Epithelial cell of alveolus of lung (primary cell): ENCODE data around the gene DOP1B. TPM values are rescaled to one million over a fixed set of nuclear protein-coding genes. Genes with fewer than 3 reads are reported as not detected.

Experiments used
- total RNA-seq: library from RNA; depleted of rRNA; stranded (reverse); fragments of >200 nt; gene quantifications from 2 replicates; pipeline ENCODE4 v1.2.1, GENCODE V29; 2015

The DOP1B gene
- 0.80 and 6.6 TPM in 2 replicates for total RNA-seq

GRCh38 chr21:36156815-36157670, at the start of gene DOP1B:
TSS of gene DOP1B (plus strand) at chr21:36156824. CDS start at chr21:36164734, 7,910 bp downstream.

GRCh38 chr21:36134803-36135390, 21.7 kb upstream of the DOP1B start, which contains the start of gene CBR3:
TSS of gene CBR3 (plus strand) at chr21:36135079. CDS start at chr21:36135193, 114 bp downstream.

Other genes with a start within 250 kb of the DOP1B start
- gene SETD4, start 96.3 kb upstream of the DOP1B start, total RNA-seq, result 9.7 and 11.2 TPM in 2 replicates
- gene CBR1, start 86.8 kb upstream of the DOP1B start, total RNA-seq, result 89.2 and 167 TPM in 2 replicates
- 3.6 and 19.4 TPM in 2 replicates for gene CBR3, start 21.7 kb upstream of the DOP1B start, total RNA-seq
- gene MORC3, start 163.4 kb downstream of the DOP1B start, total RNA-seq, result 15.9 and 16.1 TPM in 2 replicates
- gene CHAF1B, start 228.6 kb downstream of the DOP1B start, total RNA-seq, result 4.2 and 7.0 TPM in 2 replicates